PC-3 (cell line): ENCODE results near the gene MME.

ENCODE experiments used
- EZH2 ChIP-seq: fragments of 300-600 bp; sonication (generic); IDR thresholded peaks from one replicate; pipeline ENCODE4 v1.6.1; 2017; ENCODE audit warnings: antibody characterized with exemption, mild to moderate bottlenecking, low read length; ENCODE audit not compliant: unreplicated experiment
- EZH2phosphoT487 ChIP-seq: fragments of 300-600 bp; sonication (generic); IDR thresholded peaks from 2 replicates; pipeline ENCODE4 v1.6.1; 2018; ENCODE audit warnings: mild to moderate bottlenecking, antibody characterized with exemption, low read length, borderline replicate concordance
- TF ChIP-seq, protein P1 (sequence below): fragments of 300-600 bp; sonication (generic); conservative IDR thresholded peaks from 2 replicates; pipeline ENCODE4 v1.5.1; 2017; ENCODE audit warnings: antibody characterized with exemption, low read depth, mild to moderate bottlenecking, low read length

GRCh38 chr3:155070316-155070715 lies 9.8 kb upstream of the MME start:
- TF ChIP-seq, protein P1, sequence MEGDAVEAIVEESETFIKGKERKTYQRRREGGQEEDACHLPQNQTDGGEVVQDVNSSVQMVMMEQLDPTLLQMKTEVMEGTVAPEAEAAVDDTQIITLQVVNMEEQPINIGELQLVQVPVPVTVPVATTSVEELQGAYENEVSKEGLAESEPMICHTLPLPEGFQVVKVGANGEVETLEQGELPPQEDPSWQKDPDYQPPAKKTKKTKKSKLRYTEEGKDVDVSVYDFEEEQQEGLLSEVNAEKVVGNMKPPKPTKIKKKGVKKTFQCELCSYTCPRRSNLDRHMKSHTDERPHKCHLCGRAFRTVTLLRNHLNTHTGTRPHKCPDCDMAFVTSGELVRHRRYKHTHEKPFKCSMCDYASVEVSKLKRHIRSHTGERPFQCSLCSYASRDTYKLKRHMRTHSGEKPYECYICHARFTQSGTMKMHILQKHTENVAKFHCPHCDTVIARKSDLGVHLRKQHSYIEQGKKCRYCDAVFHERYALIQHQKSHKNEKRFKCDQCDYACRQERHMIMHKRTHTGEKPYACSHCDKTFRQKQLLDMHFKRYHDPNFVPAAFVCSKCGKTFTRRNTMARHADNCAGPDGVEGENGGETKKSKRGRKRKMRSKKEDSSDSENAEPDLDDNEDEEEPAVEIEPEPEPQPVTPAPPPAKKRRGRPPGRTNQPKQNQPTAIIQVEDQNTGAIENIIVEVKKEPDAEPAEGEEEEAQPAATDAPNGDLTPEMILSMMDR, result no peak
- TF ChIP-seq EZH2, result no peak
- no peak for TF ChIP-seq EZH2phosphoT487
